GM23248 (cell line): Measurements from ENCODE around the gene UBE2S. TPM values are rescaled to one million over a fixed set of nuclear protein-coding genes. Genes with fewer than 3 reads are reported as not detected.
A peak's percentile ranks its signal among the peaks of the same experiment; 100 is the strongest.

ENCODE experiments used
- DNase-seq: peaks from one replicate; pipeline ENCODE4 v3.0.0-alpha.2; 2015
- H2AFZ ChIP-seq: fragments of 200-600 bp; sonication (generic); 2 replicates; pipeline ENCODE4 v1.6.1; 2016; ENCODE audit warnings: antibody characterized with exemption
- H3F3A ChIP-seq: fragments of 200-600 bp; sonication (generic); 2 replicates; pipeline ENCODE4 v1.6.1; 2016; ENCODE audit warnings: mild to moderate bottlenecking, antibody characterized with exemption, mixed run types; ENCODE audit not compliant: insufficient read depth
- H3K27ac ChIP-seq: fragments of 200-600 bp; sonication (generic); 2 replicates; pipeline ENCODE4 v1.5.1; 2016; ENCODE audit warnings: mild to moderate bottlenecking
- H3K27me3 ChIP-seq: fragments of 200-600 bp; sonication (generic); replicated peaks from 2 replicates; pipeline ENCODE4 v1.6.1; 2016; ENCODE audit warnings: mild to moderate bottlenecking; ENCODE audit not compliant: insufficient read depth
- H3K36me3 ChIP-seq: fragments of 200-600 bp; sonication (generic); 2 replicates; pipeline ENCODE4 v1.6.1; 2016; ENCODE audit warnings: low read depth, mild to moderate bottlenecking
- H3K4me1 ChIP-seq: fragments of 200-600 bp; sonication (generic); 2 replicates; pipeline ENCODE4 v1.6.1; 2016; ENCODE audit warnings: mild to moderate bottlenecking; ENCODE audit not compliant: insufficient read depth
- H3K4me2 ChIP-seq: fragments of 200-600 bp; sonication (generic); one replicate; pipeline ENCODE4 v1.6.1; 2016; ENCODE audit warnings: mild to moderate bottlenecking; ENCODE audit not compliant: unreplicated experiment
- H3K4me3 ChIP-seq: fragments of 200-600 bp; sonication (generic); 2 replicates; pipeline ENCODE4 v1.5.1; 2016; ENCODE audit warnings: mild to moderate bottlenecking
- H3K79me2 ChIP-seq: fragments of 200-600 bp; sonication (generic); 2 replicates; pipeline ENCODE4 v1.6.1; 2016; ENCODE audit warnings: mild to moderate bottlenecking; ENCODE audit not compliant: insufficient read depth
- H3K9ac ChIP-seq: fragments of 200-600 bp; sonication (generic); 2 replicates; pipeline ENCODE4 v1.6.1; 2016; ENCODE audit warnings: mild to moderate bottlenecking
- H3K9me2 ChIP-seq: fragments of 200-600 bp; sonication (generic); 2 replicates; pipeline ENCODE4 v1.6.1; 2016; ENCODE audit warnings: mixed run types, mild to moderate bottlenecking, moderate library complexity; ENCODE audit not compliant: insufficient read depth
- H3K9me3 ChIP-seq: fragments of 200-600 bp; sonication (generic); one replicate; pipeline ENCODE4 v1.6.1; 2017; ENCODE audit warnings: low read depth
- H4K20me1 ChIP-seq: fragments of 200-600 bp; sonication (generic); 2 replicates; pipeline ENCODE4 v1.6.0; 2016; ENCODE audit not compliant: insufficient read depth
- EZH2 ChIP-seq: fragments of 200-600 bp; sonication (generic); IDR thresholded peaks from 2 replicates; pipeline ENCODE4 v1.6.1; 2018; ENCODE audit warnings: antibody characterized with exemption, mild to moderate bottlenecking; ENCODE audit not compliant: insufficient read depth, poor library complexity, severe bottlenecking
- EZH2phosphoT487 ChIP-seq: fragments of 200-600 bp; sonication (generic); IDR thresholded peaks from 2 replicates; pipeline ENCODE4 v1.6.1; 2018; ENCODE audit warnings: antibody characterized with exemption, moderate library complexity, mild to moderate bottlenecking, low read depth; ENCODE audit not compliant: insufficient read depth
- WGBS, 2 experiments: methylation state at CpG; one replicate each; pipeline ENCODE4 v1.1.6; 2015 to 2017; ENCODE audit warnings: low lambda C conversion rate in 2 of 2, low coverage in 1 of 2; ENCODE audit errors: missing lambda C conversion rate in 2 of 2; 5-methylcytosine and 5-hydroxymethylcytosine counted together
- in situ Hi-C: fragments of 300-500 bp; cut with MboI; formaldehyde crosslinking; loops from 2 replicates; pipeline ENCODE4 v1.15.0; 2020
- polyA plus RNA-seq: library from polyadenylated mRNA; unstranded; fragments of >200 nt; fragmentation: Nextera tagmentation; extraction: Ambion mirVana; gene quantifications from 2 replicates; pipeline ENCODE4 v1.2.1, GENCODE V29; 2016
- total RNA-seq: library from RNA; depleted of rRNA; stranded (reverse); fragments of >200 nt; shearing (Covaris generic); gene quantifications from 2 replicates; pipeline ENCODE4 v1.2.3, GENCODE V29; 2014

UBE2S gene
- total and polyA plus RNA-seq, 2 experiments from 2014 or later = 82.2 to 106 TPM

DNA sequence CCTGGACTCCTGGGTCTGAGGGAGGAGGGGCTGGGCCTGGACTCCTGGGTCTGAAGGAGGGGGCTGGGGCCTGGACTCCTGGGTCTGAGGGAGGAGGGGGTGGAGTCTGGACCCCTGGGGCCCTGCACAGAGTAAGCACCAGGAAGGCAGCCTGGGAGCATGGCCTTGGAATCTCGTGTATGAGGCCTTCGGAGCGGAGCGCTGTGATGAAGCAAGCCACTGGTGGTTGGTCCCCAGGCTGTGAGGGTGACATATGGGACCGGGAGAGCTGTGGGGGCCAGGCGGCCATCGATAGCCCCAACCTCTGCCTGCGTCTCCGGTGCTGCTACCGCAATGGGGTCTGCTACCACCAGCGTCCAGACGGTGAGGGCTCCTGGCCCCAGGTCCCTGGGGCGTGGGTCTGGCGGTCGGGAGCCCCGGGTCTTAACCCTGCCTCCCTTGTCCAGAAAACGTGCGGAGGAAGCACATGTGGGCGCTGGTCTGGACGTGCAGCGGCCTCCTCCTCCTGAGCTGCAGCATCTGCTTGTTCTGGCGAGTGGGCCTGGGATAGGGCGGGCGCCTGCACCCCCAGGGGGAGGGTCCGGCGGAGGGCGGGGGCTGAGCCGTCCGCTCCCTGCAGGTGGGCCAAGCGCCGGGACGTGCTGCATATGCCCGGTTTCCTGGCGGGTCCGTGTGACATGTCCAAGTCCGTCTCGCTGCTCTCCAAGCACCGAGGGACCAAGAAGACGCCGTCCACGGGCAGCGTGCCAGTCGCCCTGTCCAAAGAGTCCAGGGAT is 30.0 kb downstream of the UBE2S start:
- no peaks in the 10 kb centered on the region for H3F3A ChIP-seq
- no peak for TF ChIP-seq EZH2phosphoT487
- TF ChIP-seq EZH2 = no peak
- H3K4me2 ChIP-seq = no peak overlapping the region
- no peaks in the 10 kb centered on the region for H3K9me3 ChIP-seq
- H3K27me3 ChIP-seq = no peaks in the 10 kb centered on the region
- 17 to 18% methylated on average over 33 to 41 of the region's 43 CpGs for WGBS, 2 experiments
- peak; percentile 30 for DNase-seq
- H3K36me3 ChIP-seq = no peaks in the 10 kb centered on the region
- no peak overlapping the region for H3K4me3 ChIP-seq
- H2AFZ ChIP-seq = no peak overlapping the region
- in situ Hi-C loops = no loop called here
- H3K9me2 ChIP-seq = no peaks in the 10 kb centered on the region
- H3K4me1 ChIP-seq = peaks cover 20% of the 10 kb centered on the region
- H3K79me2 ChIP-seq = no peaks in the 10 kb centered on the region
- H3K9ac ChIP-seq = no peak overlapping the region
- no peaks in the 10 kb centered on the region for H4K20me1 ChIP-seq
- H3K27ac ChIP-seq = no peak overlapping the region

DNA sequence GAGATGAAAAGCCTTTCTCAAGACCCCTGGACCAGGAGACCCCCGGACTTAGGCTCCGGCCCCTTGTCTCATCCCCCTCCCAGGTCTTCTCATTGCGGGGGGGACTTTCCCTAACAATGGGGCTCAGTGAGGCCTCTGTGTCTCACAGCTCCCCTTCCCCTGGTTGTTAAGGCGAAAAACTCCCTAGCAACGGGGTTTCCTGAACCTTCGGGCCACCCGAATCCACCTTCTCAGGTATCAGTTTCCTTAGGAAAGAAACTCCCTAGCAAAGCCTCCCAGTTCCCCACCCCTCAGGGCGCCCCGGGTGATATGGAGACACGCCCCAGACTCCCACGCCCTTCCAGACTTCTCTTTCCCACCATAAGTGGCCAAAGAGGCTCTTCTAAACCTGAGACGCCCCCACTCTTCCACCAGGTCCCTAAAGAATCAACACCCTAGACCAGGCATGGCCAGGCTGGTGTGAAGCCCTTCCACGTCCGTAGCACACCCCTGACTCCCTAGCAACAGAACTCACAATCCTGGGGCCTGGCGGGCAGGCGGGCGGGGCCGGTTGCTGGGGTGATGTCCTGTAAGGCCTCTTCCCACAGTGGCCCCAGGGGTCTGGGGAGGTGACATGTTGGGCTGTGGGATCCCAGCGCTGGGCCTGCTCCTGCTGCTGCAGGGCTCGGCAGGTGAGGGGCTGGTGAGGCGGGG is 31.2 kb downstream of the UBE2S start, which contains the start of gene TMEM190:
TMEM190 (plus strand) TSS at position 586 of the 693 bp plus-strand sequence; CDS start at position 614, 28 bp downstream.
- Histone ChIP-seq H3K79me2 (no peaks in the 10 kb centered on the region), H3K9ac (no peak within 1 kb of the TSS), H3K27me3 (no peaks in the 10 kb centered on the region), H3K9me3 (no peaks in the 10 kb centered on the region), H4K20me1 (no peaks in the 10 kb centered on the region), H3K27ac (no peak within 1 kb of the TSS), H3K4me3 (no peak within 1 kb of the TSS), H3K9me2 (no peaks in the 10 kb centered on the region), H3K36me3 (no peaks in the 10 kb centered on the region), H3F3A (peaks cover 9% of the 10 kb centered on the region), H3K4me1 (peaks cover 23% of the 10 kb centered on the region), H2AFZ (no peak within 1 kb of the TSS), H3K4me2 (no peak within 1 kb of the TSS)
- DNase-seq = no peak
- 55 to 56% methylated on average over 21 of the region's 21 CpGs for WGBS, 2 experiments
- in situ Hi-C loops = no loop called here
- TF ChIP-seq EZH2 (no peak), EZH2phosphoT487 (no peak)

DNA sequence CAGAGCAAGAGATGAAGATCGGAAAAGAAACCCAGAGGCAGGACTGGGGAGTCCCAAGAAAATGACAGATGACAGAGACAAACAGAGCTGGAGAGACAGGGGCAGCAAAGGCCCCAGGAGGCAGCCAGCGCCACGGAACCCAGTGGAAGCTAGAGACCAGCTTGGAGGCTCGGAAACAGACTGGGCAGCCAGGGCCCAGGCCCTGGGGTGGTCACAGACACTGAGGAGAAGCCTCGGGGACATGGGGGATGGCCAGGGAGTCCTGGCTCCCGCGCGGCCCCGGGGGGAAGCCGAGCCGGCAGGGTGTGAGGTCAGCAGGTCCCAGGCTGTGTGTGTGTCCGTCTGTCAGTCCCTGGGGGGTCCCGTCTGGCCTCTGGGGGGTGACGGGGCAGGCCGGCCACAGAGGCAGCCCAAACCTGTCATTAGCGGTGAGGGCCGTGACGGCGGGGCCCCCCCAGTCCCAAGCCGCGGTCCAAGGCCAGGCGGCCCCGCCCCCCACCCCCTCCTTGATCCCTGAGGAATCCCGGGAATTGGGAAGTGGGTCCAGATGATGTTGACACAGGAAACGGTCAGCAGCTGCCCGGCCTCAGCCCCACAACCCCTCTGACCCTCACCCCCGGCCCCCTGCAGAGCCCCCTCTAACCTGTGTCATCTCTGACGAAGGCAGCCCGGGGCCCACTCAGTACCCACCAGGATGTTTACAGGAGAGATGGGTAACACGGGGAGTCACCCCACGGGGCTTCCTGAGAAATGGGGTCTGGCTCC is 33.4 kb downstream of the UBE2S start:
- Histone ChIP-seq H3K79me2 (no peaks in the 10 kb centered on the region), H3K36me3 (no peaks in the 10 kb centered on the region), H3K4me1 (peaks cover 29% of the 10 kb centered on the region), H3K9me2 (no peaks in the 10 kb centered on the region), H3K27me3 (no peaks in the 10 kb centered on the region), H3K9ac (peak overlapping the region; percentile 50; the same call in 1 of the 2 replicates), H3K9me3 (no peaks in the 10 kb centered on the region), H3K27ac (peak overlapping the region; percentile 18; the same call in 1 of the 2 replicates), H3K4me2 (peak overlapping the region; percentile 26), H3K4me3 (no peak overlapping the region), H3F3A (peaks cover 18% of the 10 kb centered on the region), H2AFZ (peak overlapping the region; percentile 53), H4K20me1 (no peaks in the 10 kb centered on the region)
- WGBS, 2 experiments = 20 to 56% methylated on average over 5 to 17 of the region's 31 CpGs
- no peak for TF ChIP-seq EZH2
- TF ChIP-seq EZH2phosphoT487 = no peak
- DNase-seq = peak; percentile 37
- in situ Hi-C loops = no loop called here

DNA sequence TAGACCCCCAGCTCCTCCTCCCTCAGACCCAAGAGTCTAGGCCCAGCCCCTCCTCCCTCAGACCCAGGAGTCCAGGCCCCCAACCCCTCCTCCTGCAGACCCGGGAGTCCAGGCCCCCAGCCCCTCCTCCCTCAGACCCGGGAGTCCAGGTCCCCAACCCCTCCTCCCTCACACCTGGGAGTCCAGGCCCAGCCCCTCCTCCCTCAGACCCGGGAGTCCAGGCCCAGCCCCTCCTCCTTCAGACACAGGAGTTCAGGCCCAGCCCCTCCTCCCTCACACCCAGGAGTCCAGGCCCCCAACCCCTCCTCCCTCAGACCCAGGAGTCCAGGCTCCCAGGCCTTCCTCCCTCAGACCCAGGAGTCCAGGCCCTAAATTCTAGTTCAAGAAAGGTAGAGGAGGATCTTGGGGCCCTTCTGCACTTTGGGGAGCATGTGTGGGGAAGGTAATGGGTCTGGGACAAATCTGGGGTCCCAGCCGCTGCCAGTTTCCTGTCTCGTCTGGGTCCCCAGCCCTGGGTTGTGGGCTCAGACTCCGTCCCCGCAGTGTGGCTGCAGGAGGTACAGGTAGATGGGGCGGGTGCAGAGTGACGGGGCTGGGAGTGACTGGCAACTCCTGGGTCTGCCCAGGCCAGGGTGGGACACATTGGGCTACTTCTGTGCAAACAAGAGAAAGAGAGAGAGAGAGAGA is 34.1 kb downstream of the UBE2S start:
- DNase-seq = no peak
- TF ChIP-seq EZH2 (no peak), EZH2phosphoT487 (no peak)
- peak overlapping the region; percentile 18; the same call in 1 of the 2 replicates for H3K27ac ChIP-seq
- H3K36me3 ChIP-seq = no peaks in the 10 kb centered on the region
- no peak overlapping the region for H3K4me3 ChIP-seq
- in situ Hi-C loops = no loop called here
- peaks cover 18% of the 10 kb centered on the region for H3F3A ChIP-seq
- H3K9ac ChIP-seq = peak overlapping the region; percentile 50
- no peaks in the 10 kb centered on the region for H3K9me2 ChIP-seq
- H3K79me2 ChIP-seq = peaks cover 6% of the 10 kb centered on the region
- 63 to 90% methylated on average over 5 to 9 of the region's 9 CpGs for WGBS, 2 experiments
- no peaks in the 10 kb centered on the region for H3K27me3 ChIP-seq
- H4K20me1 ChIP-seq = no peaks in the 10 kb centered on the region
- peak overlapping the region; percentile 53 for H2AFZ ChIP-seq
- peaks cover 29% of the 10 kb centered on the region for H3K4me1 ChIP-seq
- H3K4me2 ChIP-seq = peak overlapping the region; percentile 26
- H3K9me3 ChIP-seq = no peaks in the 10 kb centered on the region
